Measurements from ENCODE around the gene VWA8. TPM values are rescaled to one million over a fixed set of nuclear protein-coding genes. Genes with fewer than 3 reads are reported as not detected.

VWA8 gene
- total RNA-seq, 1 experiment from 2014 or later: 9.9 TPM

DNA sequence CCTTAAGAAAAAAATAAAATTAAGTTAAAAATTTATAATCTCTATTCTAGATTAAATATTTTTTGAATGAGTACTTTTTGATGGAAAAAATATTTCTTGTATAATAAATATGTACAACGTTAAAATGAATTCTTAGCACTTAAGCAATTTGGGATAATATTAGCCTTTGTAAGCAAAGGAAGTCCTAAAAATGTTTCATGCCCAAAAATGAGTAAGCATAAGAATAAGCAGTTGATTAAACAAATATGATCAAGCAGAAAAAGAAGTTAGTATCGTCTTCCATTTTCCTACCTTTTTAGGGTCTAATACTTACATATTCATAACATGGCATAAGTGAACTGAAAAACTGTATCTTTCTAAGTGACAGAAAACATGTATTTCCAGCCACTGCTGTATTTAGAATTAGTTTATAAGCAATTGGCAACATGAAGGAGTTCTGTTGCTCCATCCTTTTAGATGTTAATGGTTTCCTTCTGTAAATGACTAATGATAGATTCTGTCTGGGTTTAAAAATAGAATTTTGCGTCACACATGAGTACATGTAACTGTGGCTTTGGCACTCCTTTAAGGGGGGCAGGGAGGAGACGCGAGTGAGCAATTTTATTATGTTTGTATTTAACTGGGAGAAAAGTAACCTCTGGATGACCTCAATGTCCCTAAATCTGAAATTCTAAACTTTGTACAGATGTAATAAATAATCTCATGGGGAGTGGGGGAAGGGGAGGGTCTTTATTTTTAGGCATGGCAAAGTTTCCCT is 266.2 kb downstream of the VWA8 start:
- in situ Hi-C loops (cut with HindIII; ENCODE audit: low pct_unique_long_range_greater_than_20kb, low sequenced_read_pairs): no loop called here
- peak; percentile 88 for DNase-seq (ENCODE audit: low read depth)

GRCh38 chr13:41693434-41693833 is 267.5 kb downstream of the VWA8 start:
- no peak for DNase-seq (ENCODE audit: low read depth)
- in situ Hi-C loops (cut with HindIII; ENCODE audit: low pct_unique_long_range_greater_than_20kb, low sequenced_read_pairs): no loop called here

GRCh38 chr13:41691274-41691673 is 269.6 kb downstream of the VWA8 start:
- in situ Hi-C loops (cut with HindIII; ENCODE audit: low pct_unique_long_range_greater_than_20kb, low sequenced_read_pairs): no loop called here

GRCh38 chr13:41682766-41683165 is 278.1 kb downstream of the VWA8 start:
- DNase-seq (ENCODE audit: low read depth): no peak
- in situ Hi-C loops (cut with HindIII; ENCODE audit: low pct_unique_long_range_greater_than_20kb, low sequenced_read_pairs): no loop called here

More at GRCh38 chr13:41691274-41691673, 269.6 kb downstream of the VWA8 start:
- DNase-seq (ENCODE audit: low read depth): no peak

DNA sequence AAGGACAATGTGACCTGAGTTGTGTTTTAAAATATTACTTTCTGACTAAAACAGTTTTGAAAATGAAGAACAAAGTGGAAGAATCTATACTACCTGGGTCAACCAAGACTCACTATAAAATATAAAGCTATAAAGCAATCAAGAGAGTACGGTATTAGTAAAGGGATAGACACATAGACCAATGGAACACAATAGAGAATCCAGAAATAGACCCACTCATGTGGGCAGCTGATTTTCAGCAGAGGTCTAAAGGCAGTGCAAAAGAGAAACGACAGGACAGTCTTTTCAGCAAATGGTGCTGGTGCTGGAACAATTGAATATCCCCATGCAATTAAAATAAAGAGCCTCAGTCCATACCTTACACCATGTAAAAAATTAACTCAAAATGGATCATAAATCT is 278.9 kb downstream of the VWA8 start:
- in situ Hi-C loops (cut with HindIII; ENCODE audit: low pct_unique_long_range_greater_than_20kb, low sequenced_read_pairs): no loop called here
- no peak for DNase-seq (ENCODE audit: low read depth)

DNA sequence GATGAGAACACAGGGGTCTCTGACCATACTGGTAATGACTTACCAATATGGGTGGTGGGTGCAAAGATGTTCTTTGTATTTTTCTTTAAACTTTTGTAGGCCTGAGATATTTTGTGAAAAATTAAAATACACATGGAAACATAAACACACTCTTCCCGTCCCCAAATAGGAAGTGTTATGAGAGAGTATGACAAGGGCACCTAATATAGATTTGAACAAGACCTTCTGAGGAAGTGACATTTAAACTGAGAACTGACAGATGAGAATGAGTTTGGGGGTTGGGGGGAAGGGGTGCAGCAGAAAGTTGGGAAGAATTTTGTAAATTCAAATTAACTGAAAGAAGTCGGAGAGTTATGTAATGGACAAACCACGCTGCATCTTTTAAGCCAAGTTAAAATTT is 279.3 kb downstream of the VWA8 start:
- in situ Hi-C loops (cut with HindIII; ENCODE audit: low pct_unique_long_range_greater_than_20kb, low sequenced_read_pairs): no loop called here
- no peak for DNase-seq (ENCODE audit: low read depth)

DNA sequence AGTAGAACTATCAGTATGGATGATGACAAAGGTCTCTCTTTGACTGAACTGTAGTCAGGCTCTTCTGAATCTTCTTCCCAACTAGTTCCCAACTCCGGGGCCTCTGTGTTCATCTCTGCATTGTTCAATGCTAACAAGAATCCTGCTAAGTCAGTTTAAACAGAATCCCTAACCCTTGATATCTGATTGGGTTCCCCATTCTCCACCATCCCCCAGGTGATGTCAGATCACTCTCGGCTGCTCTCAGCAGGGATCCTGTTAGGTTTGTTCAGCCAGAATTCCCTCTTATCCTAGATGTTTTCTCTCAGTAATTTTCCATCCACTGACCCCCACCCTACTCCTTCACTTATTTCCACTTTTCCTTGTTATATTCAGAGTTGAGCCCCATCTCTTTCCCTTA is 280.0 kb downstream of the VWA8 start:
- DNase-seq (ENCODE audit: low read depth): no peak
- in situ Hi-C loops (cut with HindIII; ENCODE audit: low pct_unique_long_range_greater_than_20kb, low sequenced_read_pairs): no loop called here

DNA sequence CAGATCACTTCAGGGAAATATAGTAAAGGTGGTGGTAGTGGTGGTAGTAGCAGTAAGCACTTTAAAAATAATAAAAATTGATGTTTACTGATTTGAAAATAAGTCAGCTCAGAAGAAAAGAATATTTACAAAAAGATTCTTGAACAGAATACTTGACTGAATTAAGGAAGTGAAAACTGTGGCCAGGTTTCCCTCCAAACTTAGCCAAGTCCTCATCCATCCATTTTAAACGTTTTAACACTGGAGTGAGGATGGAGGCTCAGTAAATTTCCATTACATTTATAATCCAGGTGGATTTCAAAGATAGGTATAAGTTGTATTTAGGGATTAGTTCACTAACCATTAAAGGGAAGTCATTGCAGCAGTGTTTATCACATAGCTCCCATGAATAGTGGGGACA is 282.1 kb downstream of the VWA8 start:
- DNase-seq (ENCODE audit: low read depth): no peak
- in situ Hi-C loops (cut with HindIII; ENCODE audit: low pct_unique_long_range_greater_than_20kb, low sequenced_read_pairs): no loop called here

GRCh38 chr13:41678249-41678648 is 282.7 kb downstream of the VWA8 start:
- in situ Hi-C loops (cut with HindIII; ENCODE audit: low pct_unique_long_range_greater_than_20kb, low sequenced_read_pairs): no loop called here
- no peak for DNase-seq (ENCODE audit: low read depth)

- in situ Hi-C loops (cut with HindIII; ENCODE audit: low pct_unique_long_range_greater_than_20kb, low sequenced_read_pairs): no loop called here
- no peak for DNase-seq (ENCODE audit: low read depth)
Observed at GRCh38 chr13:41675306-41675705, 285.6 kb downstream of the VWA8 start.

DNA sequence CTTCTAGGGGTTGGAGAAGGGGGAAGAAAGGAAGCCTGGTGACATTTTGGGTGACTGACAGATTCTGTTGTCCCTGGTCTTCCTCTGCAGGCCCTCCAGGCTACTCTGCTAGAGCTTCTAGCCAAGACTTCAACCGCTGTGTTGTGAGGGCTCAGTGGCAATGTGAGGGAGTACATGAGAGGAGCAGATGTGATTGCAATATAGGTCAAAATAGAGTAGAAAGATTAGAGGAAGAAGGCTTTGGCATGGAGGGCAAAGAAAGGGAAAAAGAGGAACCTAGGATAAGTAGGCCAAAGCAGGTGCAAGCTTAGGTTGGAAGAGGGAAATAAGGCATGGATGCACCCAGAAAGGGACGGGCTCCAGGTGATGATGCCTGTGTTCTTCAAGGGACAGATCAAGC is 286.7 kb downstream of the VWA8 start:
- in situ Hi-C loops (cut with HindIII; ENCODE audit: low pct_unique_long_range_greater_than_20kb, low sequenced_read_pairs): no loop called here
- DNase-seq (ENCODE audit: low read depth): no peak

- in situ Hi-C loops (cut with HindIII; ENCODE audit: low pct_unique_long_range_greater_than_20kb, low sequenced_read_pairs): no loop called here
- DNase-seq (ENCODE audit: low read depth): no peak
Observed at GRCh38 chr13:41673640-41674039, 287.3 kb downstream of the VWA8 start.

GRCh38 chr13:41670873-41671443 is 290.0 kb downstream of the VWA8 start:
- in situ Hi-C loops (cut with HindIII; ENCODE audit: low pct_unique_long_range_greater_than_20kb, low sequenced_read_pairs): no loop called here

DNA sequence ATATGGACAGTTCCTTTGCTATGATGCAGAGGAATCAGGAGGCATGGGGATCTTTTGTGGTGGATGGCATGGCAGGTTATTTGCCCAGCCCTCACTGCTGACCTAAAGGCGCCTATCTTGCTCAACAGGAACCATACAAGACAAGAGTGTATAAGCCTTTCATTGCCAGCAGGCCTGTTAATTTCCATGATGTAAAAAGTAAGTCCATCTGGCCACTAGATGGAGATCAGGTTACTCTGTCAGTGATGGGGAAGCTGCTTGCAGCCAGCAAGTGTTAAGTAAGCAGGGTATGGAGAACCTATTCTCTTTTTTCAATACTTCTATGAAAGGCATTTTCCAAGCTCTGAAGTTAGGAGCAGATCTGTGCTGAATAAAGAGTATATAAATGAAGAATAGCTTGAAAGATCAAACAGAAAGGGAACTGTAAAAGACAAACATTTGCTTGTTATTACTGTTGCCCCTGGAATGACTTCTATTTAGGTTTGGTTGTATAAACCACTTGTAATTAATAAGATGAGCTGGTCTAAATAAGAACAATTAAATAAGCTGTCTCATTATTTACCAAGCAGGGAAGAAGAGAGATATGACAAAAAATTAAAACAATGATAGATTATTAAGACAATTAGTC is 292.7 kb downstream of the VWA8 start:
- peak; percentile 78 for DNase-seq (ENCODE audit: low read depth)
- in situ Hi-C loops (cut with HindIII; ENCODE audit: low pct_unique_long_range_greater_than_20kb, low sequenced_read_pairs): no loop called here

More at GRCh38 chr13:41670873-41671443, 290.0 kb downstream of the VWA8 start:
- DNase-seq (ENCODE audit: low read depth): no peak

- in situ Hi-C loops (cut with HindIII; ENCODE audit: low pct_unique_long_range_greater_than_20kb, low sequenced_read_pairs): no loop called here
- DNase-seq (ENCODE audit: low read depth): no peak
Observed at GRCh38 chr13:41666644-41667043, 294.3 kb downstream of the VWA8 start.

- in situ Hi-C loops (cut with HindIII; ENCODE audit: low pct_unique_long_range_greater_than_20kb, low sequenced_read_pairs): no loop called here
- no peak for DNase-seq (ENCODE audit: low read depth)
Observed at GRCh38 chr13:41660411-41660810, 300.5 kb downstream of the VWA8 start.

DNA sequence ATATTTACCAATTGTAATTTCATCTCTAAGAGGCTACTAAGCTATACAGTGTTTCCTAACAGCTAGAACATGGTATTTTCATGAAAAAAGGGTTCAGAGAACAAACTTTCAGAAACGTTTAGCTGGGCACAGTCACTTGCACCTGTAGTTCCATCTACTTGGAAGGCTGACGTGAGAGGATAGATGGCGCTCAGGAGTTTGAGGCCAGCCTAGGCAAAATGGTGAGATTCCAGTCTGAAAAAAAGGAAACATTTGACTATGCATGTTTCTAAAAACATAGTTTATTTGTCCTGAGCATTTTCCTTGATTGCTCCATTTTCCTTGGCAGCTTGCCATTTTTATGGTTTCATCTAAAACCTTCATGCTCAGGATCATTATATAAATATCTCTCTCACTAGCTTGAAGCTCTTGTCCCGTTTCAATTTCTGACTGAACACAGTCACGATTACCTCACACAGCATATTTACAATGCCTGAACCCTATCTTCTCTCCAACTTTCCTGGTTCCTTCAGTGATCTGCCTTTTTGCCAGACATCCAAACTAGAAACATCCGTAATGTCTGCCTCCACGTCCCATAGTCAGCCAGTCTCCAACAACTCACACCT is 302.8 kb downstream of the VWA8 start:
- no peak for DNase-seq (ENCODE audit: low read depth)
- in situ Hi-C loops (cut with HindIII; ENCODE audit: low pct_unique_long_range_greater_than_20kb, low sequenced_read_pairs): no loop called here

DNA sequence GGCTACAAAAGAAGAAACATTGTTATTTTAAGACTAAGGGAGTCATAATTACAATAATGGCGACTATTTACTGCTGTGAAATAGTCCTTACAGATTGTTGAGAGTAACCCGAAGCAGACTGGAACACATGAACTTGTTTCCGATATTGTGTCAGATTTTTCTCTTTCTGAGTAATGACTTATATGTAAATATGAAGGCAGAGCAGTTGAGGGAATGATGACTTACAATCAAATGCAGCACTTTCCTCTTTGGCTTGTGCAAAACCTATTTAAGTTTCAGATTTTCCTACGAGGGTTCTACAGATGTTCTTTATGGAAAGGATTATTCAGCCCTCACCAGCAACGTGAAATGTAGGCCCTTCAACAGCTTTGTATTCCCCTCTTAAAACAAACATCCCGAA is 304.9 kb downstream of the VWA8 start:
- DNase-seq (ENCODE audit: low read depth): no peak

DNA sequence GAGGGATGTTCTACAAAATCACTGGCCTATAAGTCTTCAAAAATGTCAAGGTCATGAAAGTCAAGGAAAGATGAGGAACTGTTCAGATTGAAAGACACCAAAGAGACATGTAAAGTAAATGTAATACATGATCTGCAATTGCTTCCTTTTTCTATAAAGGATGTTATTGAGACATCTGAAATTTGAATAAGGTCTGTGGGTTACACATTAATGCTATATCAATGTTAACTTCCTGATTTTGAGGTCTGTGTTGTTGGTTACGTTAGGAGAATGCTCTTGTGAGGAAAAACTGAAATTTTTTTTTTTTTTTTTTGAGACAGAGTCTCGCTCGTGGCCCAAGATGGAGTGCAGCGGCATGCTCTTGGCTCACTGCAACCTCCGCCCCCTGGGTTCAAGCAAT is 306.1 kb downstream of the VWA8 start:
- no peak for DNase-seq (ENCODE audit: low read depth)
- in situ Hi-C loops (cut with HindIII; ENCODE audit: low pct_unique_long_range_greater_than_20kb, low sequenced_read_pairs): no loop called here

More for the DNA sequence above, 304.9 kb downstream of the VWA8 start:
- in situ Hi-C loops (cut with HindIII; ENCODE audit: low pct_unique_long_range_greater_than_20kb, low sequenced_read_pairs): no loop called here
